GM12878 (cell line): ENCODE data around the gene DDX46. TPM values are rescaled to one million over a fixed set of nuclear protein-coding genes. Genes with fewer than 3 reads are reported as not detected.

ENCODE experiments used
- DPF2 ChIP-seq: fragments of 450-650 bp; IDR thresholded peaks from 2 replicates; pipeline ENCODE4 v1.6.1; 2017; ENCODE audit warnings: mild to moderate bottlenecking
- EGR1 ChIP-seq, 2 experiments: IDR thresholded peaks; 1 replicate in 1 of 2; 2 replicates in 1 of 2; pipeline ENCODE4 v1.6.1; 2011 to 2012; ENCODE audit warnings: low read depth in 2 of 2, low read length in 2 of 2, borderline replicate concordance in 1 of 2, mild to moderate bottlenecking in 1 of 2, moderate library complexity in 1 of 2
- EP300 ChIP-seq, 2 experiments: fragments of 150-350 bp in 1 of 2; IDR thresholded peaks; 2 replicates each; pipeline ENCODE4 v1.6.1; 2011 to 2012; ENCODE audit warnings: low read depth in 2 of 2, low read length in 2 of 2, borderline replicate concordance in 1 of 2, improper control_type of control experiment in 1 of 2, inconsistent platforms in 1 of 2; ENCODE audit not compliant: control insufficient read depth in 1 of 2
- ESRRA ChIP-seq: IDR thresholded peaks from 2 replicates; pipeline ENCODE4 v1.6.1; 2012; ENCODE audit warnings: mild to moderate bottlenecking, low read length, improper control_type of control experiment
- HDAC6 ChIP-seq: fragments of 200-600 bp; sonication (generic); IDR thresholded peaks from one replicate; pipeline ENCODE4 v1.8.0; 2017; ENCODE audit warnings: antibody characterized with exemption; ENCODE audit not compliant: unreplicated experiment
- IRF5 ChIP-seq: fragments of 450-650 bp; IDR thresholded peaks from 2 replicates; pipeline ENCODE4 v1.6.1; 2017; ENCODE audit warnings: borderline replicate concordance
- KDM1A ChIP-seq: fragments of 200-600 bp; sonication (generic); IDR thresholded peaks from 2 replicates; pipeline ENCODE4 v1.6.1; 2016; ENCODE audit warnings: borderline replicate concordance
- MLLT1 ChIP-seq: fragments of 450-650 bp; IDR thresholded peaks from 2 replicates; pipeline ENCODE4 v1.6.1; 2016; ENCODE audit warnings: mild to moderate bottlenecking
- MTA3 ChIP-seq: IDR thresholded peaks from 2 replicates; pipeline ENCODE4 v1.6.1; 2012; ENCODE audit warnings: low read length, inconsistent platforms, borderline replicate concordance
- NR2C1 ChIP-seq: fragments of 450-650 bp; IDR thresholded peaks from 2 replicates; pipeline ENCODE4 v1.6.1; 2017; ENCODE audit warnings: antibody characterized with exemption, mild to moderate bottlenecking, moderate library complexity
- POLR2AphosphoS2 ChIP-seq: IDR thresholded peaks from 2 replicates; pipeline ENCODE4 v1.6.1; 2011; ENCODE audit warnings: low read depth, mild to moderate bottlenecking, low read length, improper control_type of control experiment, moderate library complexity
- RFX5 ChIP-seq: IDR thresholded peaks from 2 replicates; pipeline ENCODE4 v1.6.1; 2011; ENCODE audit warnings: low read depth, low read length, improper control_type of control experiment
- SIX5 ChIP-seq: IDR thresholded peaks from 2 replicates; pipeline ENCODE4 v1.6.1; 2011; ENCODE audit warnings: mild to moderate bottlenecking, low read depth, low read length, moderate library complexity; ENCODE audit not compliant: severe bottlenecking
- SPI1 ChIP-seq: IDR thresholded peaks from 2 replicates; pipeline ENCODE4 v1.6.1; 2011; ENCODE audit warnings: low read depth, mild to moderate bottlenecking, low read length, moderate library complexity, borderline replicate concordance; ENCODE audit not compliant: insufficient read depth
- USF1 ChIP-seq: IDR thresholded peaks from 2 replicates; pipeline ENCODE4 v1.6.1; 2011; ENCODE audit warnings: borderline replicate concordance, low read depth, mild to moderate bottlenecking, moderate library complexity, mixed read lengths, low read length; ENCODE audit not compliant: insufficient read depth; ENCODE audit errors: extremely low read length
- ZNF217 ChIP-seq: fragments of 450-650 bp; IDR thresholded peaks from 2 replicates; pipeline ENCODE4 v1.6.1; 2017; ENCODE audit warnings: antibody characterized with exemption, mild to moderate bottlenecking
- ZNF24 ChIP-seq: fragments of 450-650 bp; IDR thresholded peaks from 2 replicates; pipeline ENCODE4 v1.6.1; 2017; ENCODE audit warnings: antibody characterized with exemption, mild to moderate bottlenecking
- ZZZ3 ChIP-seq: IDR thresholded peaks from 2 replicates; pipeline ENCODE4 v1.6.1; 2011; ENCODE audit warnings: low read depth; ENCODE audit not compliant: control insufficient read depth, insufficient read length
- polyA plus RNA-seq, 11 experiments: library from polyadenylated mRNA; depleted of rRNA in 4 of 11; unstranded in 6 of 11; stranded (reverse) in 5 of 11; fragments of >200 nt; fragmentation: Nextera tagmentation in 4 of 11; fragmentation: Illumina TruSeq in 1 of 11; extraction: Ambion mirVana in 4 of 11; extraction: Trizol in 1 of 11; gene quantifications; 1 replicate in 1 of 11; 2 replicates in 10 of 11; pipeline versions ENCODE4 v1.2.1 to v1.2.3, GENCODE V29; 2011 to 2016; ENCODE audit warnings: inconsistent platforms in 2 of 11, missing spikeins in 2 of 11, low read depth in 1 of 11
- total RNA-seq, 4 experiments: library from RNA; depleted of rRNA in 3 of 4; stranded (reverse); fragments of >200 nt in 3 of 4; fragmentation: Illumina TruSeq in 1 of 4; extraction: Trizol in 1 of 4; gene quantifications; 2 replicates each; pipeline versions ENCODE4 v1.2.1 to v1.2.3, GENCODE V29; 2013 to 2021
- TF ChIP-seq, protein P1 (sequence below): fragments of 450-650 bp; IDR thresholded peaks from 2 replicates; pipeline ENCODE4 v1.6.1; 2018; ENCODE audit warnings: borderline replicate concordance, mild to moderate bottlenecking; ENCODE audit not compliant: partially characterized antibody

The DDX46 gene
- total and polyA plus RNA-seq, 10 of the 15 experiments (the other 5 are each of a cell fraction or from before 2014, with no cell fraction given) = 23.0 to 77.1 (median 42.2) TPM

GRCh38 chr5:134845852-134846640 lies 87.5 kb downstream of the DDX46 start, which contains the start of gene C5orf24 (continued):
- TF ChIP-seq HDAC6 = peak; percentile 79
- no peak for TF ChIP-seq ZZZ3
- peak; percentile 52; the same call in 1 of the 2 replicates for TF ChIP-seq ZNF24
- TF ChIP-seq SPI1 = no peak
- peak; percentile 34; the same call in 1 of the 2 replicates for TF ChIP-seq MTA3
- no peak for TF ChIP-seq RFX5
- TF ChIP-seq ZNF217 = peak; percentile 31; the same call in 1 of the 2 replicates
- TF ChIP-seq NR2C1 = peak; percentile 91
- peak; percentile 52; the same call in 1 of the 2 replicates for TF ChIP-seq IRF5
- peak; percentile 95 for TF ChIP-seq POLR2AphosphoS2
- peak; percentile 20 for TF ChIP-seq SIX5
- TF ChIP-seq MLLT1 = no peak
- peak in 1 of 2 experiments; percentile 95; a peak in 1 of 3 replicates for TF ChIP-seq EGR1 (IDR thresholded peaks at IDR 0.05; ENCODE audit: borderline replicate concordance in 1 of 2, low read depth in 2 of 2, low read length in 2 of 2)
- TF ChIP-seq EP300 (IDR thresholded peaks at IDR 0.05; ENCODE audit: borderline replicate concordance in 1 of 2, control insufficient read depth in 1 of 2, low read depth in 2 of 2, low read length in 2 of 2) = no peak
- no peak for TF ChIP-seq KDM1A
- no peak for TF ChIP-seq ESRRA
- TF ChIP-seq, protein P1, sequence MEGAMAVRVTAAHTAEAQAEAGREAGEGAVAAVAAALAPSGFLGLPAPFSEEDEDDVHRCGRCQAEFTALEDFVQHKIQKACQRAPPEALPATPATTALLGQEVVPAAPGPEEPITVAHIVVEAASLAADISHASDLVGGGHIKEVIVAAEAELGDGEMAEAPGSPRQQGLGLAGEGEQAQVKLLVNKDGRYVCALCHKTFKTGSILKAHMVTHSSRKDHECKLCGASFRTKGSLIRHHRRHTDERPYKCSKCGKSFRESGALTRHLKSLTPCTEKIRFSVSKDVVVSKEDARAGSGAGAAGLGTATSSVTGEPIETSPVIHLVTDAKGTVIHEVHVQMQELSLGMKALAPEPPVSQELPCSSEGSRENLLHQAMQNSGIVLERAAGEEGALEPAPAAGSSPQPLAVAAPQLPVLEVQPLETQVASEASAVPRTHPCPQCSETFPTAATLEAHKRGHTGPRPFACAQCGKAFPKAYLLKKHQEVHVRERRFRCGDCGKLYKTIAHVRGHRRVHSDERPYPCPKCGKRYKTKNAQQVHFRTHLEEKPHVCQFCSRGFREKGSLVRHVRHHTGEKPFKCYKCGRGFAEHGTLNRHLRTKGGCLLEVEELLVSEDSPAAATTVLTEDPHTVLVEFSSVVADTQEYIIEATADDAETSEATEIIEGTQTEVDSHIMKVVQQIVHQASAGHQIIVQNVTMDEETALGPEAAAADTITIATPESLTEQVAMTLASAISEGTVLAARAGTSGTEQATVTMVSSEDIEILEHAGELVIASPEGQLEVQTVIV = no peak
- peak; percentile 89 for TF ChIP-seq DPF2
- no peak for TF ChIP-seq USF1
